ENCODE results near the gene ATE1.

The ATE1 gene

DNA sequence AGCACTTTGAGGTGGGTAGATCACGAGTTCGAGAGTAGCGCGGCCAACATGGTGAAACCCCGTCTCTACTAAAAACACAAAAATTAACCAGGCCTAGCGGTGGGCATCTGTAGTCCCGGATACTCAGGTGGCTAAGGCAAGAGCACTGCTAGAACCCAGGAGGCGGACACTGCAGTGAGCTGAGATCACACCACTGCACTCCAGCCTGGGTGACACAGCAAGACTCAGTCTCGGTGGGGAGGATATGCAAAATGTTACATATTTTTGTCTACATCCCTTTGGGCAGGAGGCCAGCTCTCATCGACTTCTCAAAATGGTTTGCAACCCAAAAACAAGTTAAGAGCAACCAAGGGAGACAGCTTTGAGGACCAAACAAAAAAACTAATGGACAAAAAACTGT, 8.2 kb downstream of the ATE1 start:
- TF ChIP-seq TAF1 (IDR thresholded peaks at IDR 0.05; ENCODE audit: low read depth) (no peak), EGR1 (IDR thresholded peaks at IDR 0.05) (no peak), ZBTB7A (IDR thresholded peaks at IDR 0.05; ENCODE audit: low read depth) (no peak), CEBPB (IDR thresholded peaks at IDR 0.05) (no peak), TEAD4 (IDR thresholded peaks at IDR 0.05) (no peak), NFIC (IDR thresholded peaks at IDR 0.05) (no peak)
- TF ChIP-seq, protein P1, sequence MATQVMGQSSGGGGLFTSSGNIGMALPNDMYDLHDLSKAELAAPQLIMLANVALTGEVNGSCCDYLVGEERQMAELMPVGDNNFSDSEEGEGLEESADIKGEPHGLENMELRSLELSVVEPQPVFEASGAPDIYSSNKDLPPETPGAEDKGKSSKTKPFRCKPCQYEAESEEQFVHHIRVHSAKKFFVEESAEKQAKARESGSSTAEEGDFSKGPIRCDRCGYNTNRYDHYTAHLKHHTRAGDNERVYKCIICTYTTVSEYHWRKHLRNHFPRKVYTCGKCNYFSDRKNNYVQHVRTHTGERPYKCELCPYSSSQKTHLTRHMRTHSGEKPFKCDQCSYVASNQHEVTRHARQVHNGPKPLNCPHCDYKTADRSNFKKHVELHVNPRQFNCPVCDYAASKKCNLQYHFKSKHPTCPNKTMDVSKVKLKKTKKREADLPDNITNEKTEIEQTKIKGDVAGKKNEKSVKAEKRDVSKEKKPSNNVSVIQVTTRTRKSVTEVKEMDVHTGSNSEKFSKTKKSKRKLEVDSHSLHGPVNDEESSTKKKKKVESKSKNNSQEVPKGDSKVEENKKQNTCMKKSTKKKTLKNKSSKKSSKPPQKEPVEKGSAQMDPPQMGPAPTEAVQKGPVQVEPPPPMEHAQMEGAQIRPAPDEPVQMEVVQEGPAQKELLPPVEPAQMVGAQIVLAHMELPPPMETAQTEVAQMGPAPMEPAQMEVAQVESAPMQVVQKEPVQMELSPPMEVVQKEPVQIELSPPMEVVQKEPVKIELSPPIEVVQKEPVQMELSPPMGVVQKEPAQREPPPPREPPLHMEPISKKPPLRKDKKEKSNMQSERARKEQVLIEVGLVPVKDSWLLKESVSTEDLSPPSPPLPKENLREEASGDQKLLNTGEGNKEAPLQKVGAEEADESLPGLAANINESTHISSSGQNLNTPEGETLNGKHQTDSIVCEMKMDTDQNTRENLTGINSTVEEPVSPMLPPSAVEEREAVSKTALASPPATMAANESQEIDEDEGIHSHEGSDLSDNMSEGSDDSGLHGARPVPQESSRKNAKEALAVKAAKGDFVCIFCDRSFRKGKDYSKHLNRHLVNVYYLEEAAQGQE (IDR thresholded peaks at IDR 0.05; ENCODE audit: low read depth): no peak
- TF ChIP-seq, protein P2, sequence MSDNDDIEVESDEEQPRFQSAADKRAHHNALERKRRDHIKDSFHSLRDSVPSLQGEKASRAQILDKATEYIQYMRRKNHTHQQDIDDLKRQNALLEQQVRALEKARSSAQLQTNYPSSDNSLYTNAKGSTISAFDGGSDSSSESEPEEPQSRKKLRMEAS (IDR thresholded peaks at IDR 0.05): no peak
- TF ChIP-seq, protein P3, sequence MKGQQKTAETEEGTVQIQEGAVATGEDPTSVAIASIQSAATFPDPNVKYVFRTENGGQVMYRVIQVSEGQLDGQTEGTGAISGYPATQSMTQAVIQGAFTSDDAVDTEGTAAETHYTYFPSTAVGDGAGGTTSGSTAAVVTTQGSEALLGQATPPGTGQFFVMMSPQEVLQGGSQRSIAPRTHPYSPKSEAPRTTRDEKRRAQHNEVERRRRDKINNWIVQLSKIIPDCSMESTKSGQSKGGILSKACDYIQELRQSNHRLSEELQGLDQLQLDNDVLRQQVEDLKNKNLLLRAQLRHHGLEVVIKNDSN (IDR thresholded peaks at IDR 0.05): no peak

DNA sequence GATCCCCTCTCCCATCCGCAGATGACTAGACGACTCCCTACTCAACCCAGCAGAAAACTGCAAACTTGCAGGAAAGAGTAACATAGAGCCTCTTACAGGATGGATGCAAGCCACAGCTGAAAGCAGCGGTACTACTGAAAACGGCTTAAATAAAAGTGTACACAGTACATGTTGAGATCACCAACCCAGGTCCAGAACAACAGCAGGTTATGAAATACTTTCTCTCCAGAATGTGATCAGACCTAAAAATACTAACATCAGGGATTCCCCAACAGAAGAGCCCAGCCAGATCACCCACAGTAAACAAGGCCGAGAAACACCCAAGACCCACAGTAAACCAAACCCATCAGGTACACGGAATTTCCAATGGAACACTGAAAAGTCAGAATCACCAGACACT, 13.2 kb downstream of the ATE1 start:
- TF ChIP-seq TCF12 (IDR thresholded peaks at IDR 0.05; ENCODE audit: low read depth) (no peak), FOXM1 (IDR thresholded peaks at IDR 0.05; ENCODE audit: borderline replicate concordance, low read depth) (no peak), TEAD4 (IDR thresholded peaks at IDR 0.05) (no peak), NFIC (IDR thresholded peaks at IDR 0.05) (no peak), EGR1 (IDR thresholded peaks at IDR 0.05) (no peak), RAD21 (IDR thresholded peaks at IDR 0.05; ENCODE audit: low read depth) (no peak), EP300 (IDR thresholded peaks at IDR 0.05; ENCODE audit: borderline replicate concordance) (no peak), ZBTB7A (IDR thresholded peaks at IDR 0.05; ENCODE audit: low read depth) (no peak), CREB1 (IDR thresholded peaks at IDR 0.05; ENCODE audit: low read depth) (no peak), TAF1 (IDR thresholded peaks at IDR 0.05; ENCODE audit: low read depth) (no peak)
- TF ChIP-seq, protein P3 (IDR thresholded peaks at IDR 0.05): no peak
- TF ChIP-seq, protein P2 (IDR thresholded peaks at IDR 0.05): no peak
- TF ChIP-seq, protein P1 (IDR thresholded peaks at IDR 0.05; ENCODE audit: low read depth): no peak

DNA sequence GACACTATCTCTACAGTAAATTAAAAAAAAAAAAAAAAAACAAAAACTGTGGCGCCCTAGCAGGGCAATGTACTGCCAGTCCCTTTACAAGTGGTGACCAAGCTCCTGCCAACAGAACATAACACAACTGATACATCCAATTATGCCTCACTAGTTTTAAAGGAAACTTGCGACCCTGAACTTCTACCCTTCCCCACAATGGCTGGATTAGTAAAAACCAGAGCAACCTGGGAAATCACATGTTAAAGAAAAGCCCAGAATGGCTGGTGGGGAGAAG, 16.5 kb downstream of the ATE1 start:
- TF ChIP-seq TAF1 (IDR thresholded peaks at IDR 0.05; ENCODE audit: low read depth) (no peak), TCF12 (IDR thresholded peaks at IDR 0.05; ENCODE audit: low read depth) (no peak), RAD21 (IDR thresholded peaks at IDR 0.05; ENCODE audit: low read depth) (no peak), FOXM1 (IDR thresholded peaks at IDR 0.05; ENCODE audit: borderline replicate concordance, low read depth) (no peak), EP300 (IDR thresholded peaks at IDR 0.05; ENCODE audit: borderline replicate concordance) (no peak), ZBTB7A (IDR thresholded peaks at IDR 0.05; ENCODE audit: low read depth) (no peak), CEBPB (IDR thresholded peaks at IDR 0.05) (no peak), CREB1 (IDR thresholded peaks at IDR 0.05; ENCODE audit: low read depth) (no peak), EGR1 (IDR thresholded peaks at IDR 0.05) (no peak), YY1 (IDR thresholded peaks at IDR 0.05; ENCODE audit: low read depth) (no peak), TEAD4 (IDR thresholded peaks at IDR 0.05) (no peak), NFIC (IDR thresholded peaks at IDR 0.05) (no peak)
- TF ChIP-seq, protein P1 (IDR thresholded peaks at IDR 0.05; ENCODE audit: low read depth): no peak
- TF ChIP-seq, protein P2 (IDR thresholded peaks at IDR 0.05): no peak
- TF ChIP-seq, protein P3 (IDR thresholded peaks at IDR 0.05): no peak

DNA sequence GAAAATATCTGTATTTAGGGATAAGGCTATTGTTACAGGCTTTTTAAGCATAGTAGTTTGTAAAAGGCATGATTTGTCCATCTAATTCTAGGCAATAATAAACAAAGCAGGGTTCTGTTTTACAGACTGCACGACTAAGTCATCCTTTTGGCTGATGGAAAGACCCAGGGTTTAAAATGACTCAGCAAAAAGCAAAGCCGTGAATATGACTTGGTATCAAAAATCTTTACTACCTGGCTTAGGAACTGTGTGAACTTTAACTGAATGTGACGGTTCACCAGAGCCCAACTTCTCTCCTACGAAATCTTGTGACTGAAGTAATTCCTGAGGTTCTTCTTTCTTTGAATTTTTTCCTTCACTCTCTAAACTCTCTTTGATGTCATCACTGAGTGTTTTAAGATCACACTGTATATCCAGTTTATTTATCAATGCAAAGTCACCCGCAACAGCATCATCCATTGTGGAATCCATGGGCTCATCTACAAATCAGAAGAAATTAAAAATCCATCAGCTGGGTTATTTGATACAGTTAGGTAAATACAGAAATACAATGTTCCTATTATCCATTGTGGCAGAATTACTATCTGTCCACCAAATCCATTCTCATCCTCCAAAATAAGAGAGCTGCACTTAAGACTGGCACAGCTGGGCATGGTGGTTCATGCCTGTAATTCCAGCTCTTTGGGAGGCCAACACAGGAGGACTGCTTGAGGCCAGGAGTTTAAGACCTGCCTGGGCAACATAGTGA, 17.0 kb downstream of the ATE1 start:
- no peak for TF ChIP-seq CEBPB (IDR thresholded peaks at IDR 0.05)
- TF ChIP-seq, protein P1 (IDR thresholded peaks at IDR 0.05; ENCODE audit: low read depth): no peak
- no peak for TF ChIP-seq RAD21 (IDR thresholded peaks at IDR 0.05; ENCODE audit: low read depth)
- TF ChIP-seq, protein P2 (IDR thresholded peaks at IDR 0.05): no peak
- TF ChIP-seq FOXM1 (IDR thresholded peaks at IDR 0.05; ENCODE audit: borderline replicate concordance, low read depth): no peak
- TF ChIP-seq ZBTB7A (IDR thresholded peaks at IDR 0.05; ENCODE audit: low read depth): no peak
- no peak for TF ChIP-seq YY1 (IDR thresholded peaks at IDR 0.05; ENCODE audit: low read depth)
- TF ChIP-seq, protein P3 (IDR thresholded peaks at IDR 0.05): no peak
- no peak for TF ChIP-seq NFIC (IDR thresholded peaks at IDR 0.05)
- TF ChIP-seq TCF12 (IDR thresholded peaks at IDR 0.05; ENCODE audit: low read depth): no peak
- no peak for TF ChIP-seq EP300 (IDR thresholded peaks at IDR 0.05; ENCODE audit: borderline replicate concordance)
- TF ChIP-seq TEAD4 (IDR thresholded peaks at IDR 0.05): no peak

All from Ishikawa (cell line).